GM10248 (cell line): ENCODE data around the gene SIM2.

Source experiments
- CTCF ChIA-PET: fragments of 300-600 bp; sonication (Branson Sonifier 250); formaldehyde crosslinking; extraction: SDS; loops from one replicate; lab custom pipeline; 2021; ENCODE audit warnings: antibody characterized with exemption; lab: Yijun Ruan, JAX
- POLR2A ChIA-PET: fragments of 350-650 bp; sonication (Branson Sonifier 250); formaldehyde crosslinking; extraction: SDS; loops from one replicate; lab custom pipeline; 2020; ENCODE audit warnings: antibody characterized with exemption; lab: Yijun Ruan, JAX
- DNase-seq: peaks from one replicate; pipeline ENCODE4 v3.0.0; 2012; ENCODE audit errors: extremely low spot score
- CTCF ChIP-seq: IDR thresholded peaks from 2 replicates; pipeline ENCODE4 v1.5.1; 2012; ENCODE audit warnings: mild to moderate bottlenecking, low read depth; ENCODE audit errors: extremely low read depth, missing control alignments, control extremely low read depth

SIM2 gene

GRCh38 chr21:36784947-36785346 is 86.0 kb downstream of the SIM2 start:
- CTCF ChIA-PET: no interaction called here
- no peak for TF ChIP-seq CTCF
- POLR2A ChIA-PET: no interaction called here
- DNase-seq: no peak

- no peak for DNase-seq
- ChIA-PET CTCF (no interaction called here), POLR2A (no interaction called here)
- no peak for TF ChIP-seq CTCF
These were observed 86.7 kb downstream of the SIM2 start for GRCh38 chr21:36785615-36786014.

- CTCF ChIA-PET: no interaction called here
- TF ChIP-seq CTCF: no peak
- no peak for DNase-seq
- POLR2A ChIA-PET: no interaction called here
These were observed 87.3 kb downstream of the SIM2 start for GRCh38 chr21:36786186-36786585.

- DNase-seq: no peak
- no peak for TF ChIP-seq CTCF
- ChIA-PET CTCF (interaction anchor here (1.4 to 1.6 kb wide), 2 partner anchors 19 to 30 kb away, joined by 3 to 4 read pairs; no protein-coding TSS in a partner anchor), POLR2A (no interaction called here)
These were observed 89.3 kb downstream of the SIM2 start for GRCh38 chr21:36788120-36788638.

GRCh38 chr21:36790616-36791015 is 91.7 kb downstream of the SIM2 start:
- CTCF ChIA-PET: no interaction called here
- TF ChIP-seq CTCF: no peak
- no peak for DNase-seq
- POLR2A ChIA-PET: no interaction called here

GRCh38 chr21:36791180-36791579 is 92.3 kb downstream of the SIM2 start:
- CTCF ChIA-PET: no interaction called here

More at GRCh38 chr21:36791180-36791579, 92.3 kb downstream of the SIM2 start:
- POLR2A ChIA-PET: no interaction called here
- no peak for DNase-seq
- TF ChIP-seq CTCF: no peak
